ENCODE results near the gene C1orf87.

Gene C1orf87

GRCh38 chr1:59967141-59967697, 106.4 kb downstream of the C1orf87 start:
- Histone ChIP-seq H3K36me3 (ENCODE audit: control insufficient read depth in 4 of 4, insufficient read depth in 4 of 4, low read length in 3 of 4) (no peaks in the 10 kb centered on the region), H3K27ac (ENCODE audit: insufficient read depth in 1 of 2, low read depth in 1 of 2, low read length in 2 of 2, poor library complexity in 1 of 2, severe bottlenecking in 2 of 2) (no peak overlapping the region), H3K4me3 (ENCODE audit: control insufficient read depth in 1 of 7, extremely low read depth in 1 of 7, insufficient read depth in 4 of 7, low read depth in 2 of 7, low read length in 6 of 7) (no peak overlapping the region), H3K9me3 (ENCODE audit: control extremely low read depth in 1 of 5, control insufficient read depth in 4 of 5, insufficient read depth in 2 of 5, low read depth in 1 of 5, low read length in 4 of 5) (no peaks in the 10 kb centered on the region), H3K4me1 (ENCODE audit: control extremely low read depth in 1 of 4, control insufficient read depth in 4 of 4, insufficient read depth in 4 of 4, low read length in 3 of 4) (peaks cover 0 to 11% (median 5%) of the 10 kb centered on the region in 4 experiments), H3K27me3 (replicated peaks in 2 of 5; ENCODE audit: control insufficient read depth in 4 of 5, insufficient read depth in 5 of 5, low read length in 4 of 5) (no peaks in the 10 kb centered on the region)
- WGBS (ENCODE audit: insufficient coverage) = 37% methylated on average over 6 of the region's 6 CpGs
- peak; percentile 59 to 88 (median 78) for DNase-seq
- POLR2A ChIA-PET = no interaction called here
- CTCF ChIA-PET = interaction anchor here (0.6 to 2.6 kb wide), 5 partner anchors 10 to 21 kb away, joined by 3 to 7 read pairs (median 5); no protein-coding TSS in a partner anchor

- H3K27ac ChIP-seq (ENCODE audit: insufficient read depth in 1 of 2, low read depth in 1 of 2, low read length in 2 of 2, poor library complexity in 1 of 2, severe bottlenecking in 2 of 2) = no peak overlapping the region
- no peaks in the 10 kb centered on the region for H3K4me1 ChIP-seq (ENCODE audit: control extremely low read depth in 1 of 4, control insufficient read depth in 4 of 4, insufficient read depth in 4 of 4, low read length in 3 of 4)
- H3K36me3 ChIP-seq (ENCODE audit: control insufficient read depth in 4 of 4, insufficient read depth in 4 of 4, low read length in 3 of 4) = no peaks in the 10 kb centered on the region
- POLR2A ChIA-PET = no interaction called here
- CTCF ChIA-PET = interaction anchor here (1.0 to 2.3 kb wide), 2 partner anchors 9 to 72 kb away, joined by 3 to 16 read pairs; no protein-coding TSS in a partner anchor
- H3K27me3 ChIP-seq (replicated peaks in 2 of 5; ENCODE audit: control insufficient read depth in 4 of 5, insufficient read depth in 5 of 5, low read length in 4 of 5) = no peaks in the 10 kb centered on the region
- no peaks in the 10 kb centered on the region for H3K9me3 ChIP-seq (ENCODE audit: control extremely low read depth in 1 of 5, control insufficient read depth in 4 of 5, insufficient read depth in 2 of 5, low read depth in 1 of 5, low read length in 4 of 5)
- H3K4me3 ChIP-seq (ENCODE audit: control insufficient read depth in 1 of 7, extremely low read depth in 1 of 7, insufficient read depth in 4 of 7, low read depth in 2 of 7, low read length in 6 of 7) = no peak overlapping the region
- WGBS (ENCODE audit: insufficient coverage) = 100% methylated on average over 1 of the region's 2 CpGs
- DNase-seq = no peak
Observed at GRCh38 chr1:59952065-59952464, 121.5 kb downstream of the C1orf87 start.

- no peak overlapping the region for H3K27ac ChIP-seq (ENCODE audit: insufficient read depth in 1 of 2, low read depth in 1 of 2, low read length in 2 of 2, poor library complexity in 1 of 2, severe bottlenecking in 2 of 2)
- no peaks in the 10 kb centered on the region for H3K9me3 ChIP-seq (ENCODE audit: control extremely low read depth in 1 of 5, control insufficient read depth in 4 of 5, insufficient read depth in 2 of 5, low read depth in 1 of 5, low read length in 4 of 5)
- H3K27me3 ChIP-seq (replicated peaks in 2 of 5; ENCODE audit: control insufficient read depth in 4 of 5, insufficient read depth in 5 of 5, low read length in 4 of 5) = no peaks in the 10 kb centered on the region
- H3K4me3 ChIP-seq (ENCODE audit: control insufficient read depth in 1 of 7, extremely low read depth in 1 of 7, insufficient read depth in 4 of 7, low read depth in 2 of 7, low read length in 6 of 7) = no peak overlapping the region
- H3K36me3 ChIP-seq (ENCODE audit: control insufficient read depth in 4 of 4, insufficient read depth in 4 of 4, low read length in 3 of 4) = no peaks in the 10 kb centered on the region
- POLR2A ChIA-PET = no interaction called here
- H3K4me1 ChIP-seq (ENCODE audit: control extremely low read depth in 1 of 4, control insufficient read depth in 4 of 4, insufficient read depth in 4 of 4, low read length in 3 of 4) = no peaks in the 10 kb centered on the region
- no peak for DNase-seq
- CTCF ChIA-PET = interaction anchor here (0.9 to 1.5 kb wide), 7 partner anchors 10 to 170 kb away, joined by 3 to 7 read pairs (median 3); no protein-coding TSS in a partner anchor
Observed at GRCh38 chr1:59949648-59950047, 123.9 kb downstream of the C1orf87 start.

- DNase-seq = no peak
- Histone ChIP-seq H3K4me3 (ENCODE audit: control insufficient read depth in 1 of 7, extremely low read depth in 1 of 7, insufficient read depth in 4 of 7, low read depth in 2 of 7, low read length in 6 of 7) (no peak overlapping the region), H3K9me3 (ENCODE audit: control extremely low read depth in 1 of 5, control insufficient read depth in 4 of 5, insufficient read depth in 2 of 5, low read depth in 1 of 5, low read length in 4 of 5) (no peaks in the 10 kb centered on the region), H3K27me3 (replicated peaks in 2 of 5; ENCODE audit: control insufficient read depth in 4 of 5, insufficient read depth in 5 of 5, low read length in 4 of 5) (no peaks in the 10 kb centered on the region), H3K27ac (ENCODE audit: insufficient read depth in 1 of 2, low read depth in 1 of 2, low read length in 2 of 2, poor library complexity in 1 of 2, severe bottlenecking in 2 of 2) (no peak overlapping the region), H3K4me1 (ENCODE audit: control extremely low read depth in 1 of 4, control insufficient read depth in 4 of 4, insufficient read depth in 4 of 4, low read length in 3 of 4) (no peaks in the 10 kb centered on the region), H3K36me3 (ENCODE audit: control insufficient read depth in 4 of 4, insufficient read depth in 4 of 4, low read length in 3 of 4) (no peaks in the 10 kb centered on the region)
- CTCF ChIA-PET = interaction anchor here (0.8 to 1.5 kb wide), 2 partner anchors 16 to 70 kb away, joined by 3 to 4 read pairs; no protein-coding TSS in a partner anchor
- no CpG with 5 or more reads among the region's 1 CpG for WGBS (ENCODE audit: insufficient coverage)
- POLR2A ChIA-PET = no interaction called here
Observed at GRCh38 chr1:59948990-59949389, 124.6 kb downstream of the C1orf87 start.

- H3K27ac ChIP-seq (ENCODE audit: insufficient read depth in 1 of 2, low read depth in 1 of 2, low read length in 2 of 2, poor library complexity in 1 of 2, severe bottlenecking in 2 of 2) = no peak overlapping the region
- peak; percentile 50 to 78 (median 74) for DNase-seq
- 2% methylated on average over 4 of the region's 6 CpGs for WGBS (ENCODE audit: insufficient coverage)
- ChIA-PET CTCF (interaction anchor here (0.6 to 2.3 kb wide), 19 partner anchors 10 to 1905 kb away, joined by 3 to 20 read pairs (median 4); no protein-coding TSS in a partner anchor), POLR2A (no interaction called here)
- no peak overlapping the region for H3K4me3 ChIP-seq (ENCODE audit: control insufficient read depth in 1 of 7, extremely low read depth in 1 of 7, insufficient read depth in 4 of 7, low read depth in 2 of 7, low read length in 6 of 7)
- no peaks in the 10 kb centered on the region for H3K4me1 ChIP-seq (ENCODE audit: control extremely low read depth in 1 of 4, control insufficient read depth in 4 of 4, insufficient read depth in 4 of 4, low read length in 3 of 4)
- no peaks in the 10 kb centered on the region for H3K27me3 ChIP-seq (replicated peaks in 2 of 5; ENCODE audit: control insufficient read depth in 4 of 5, insufficient read depth in 5 of 5, low read length in 4 of 5)
- H3K9me3 ChIP-seq (ENCODE audit: control extremely low read depth in 1 of 5, control insufficient read depth in 4 of 5, insufficient read depth in 2 of 5, low read depth in 1 of 5, low read length in 4 of 5) = no peaks in the 10 kb centered on the region
- H3K36me3 ChIP-seq (ENCODE audit: control insufficient read depth in 4 of 4, insufficient read depth in 4 of 4, low read length in 3 of 4) = no peaks in the 10 kb centered on the region
Observed at GRCh38 chr1:59947047-59947938, 126.3 kb downstream of the C1orf87 start.

GRCh38 chr1:59945790-59946189, 127.8 kb downstream of the C1orf87 start:
- Histone ChIP-seq H3K27ac (ENCODE audit: insufficient read depth in 1 of 2, low read depth in 1 of 2, low read length in 2 of 2, poor library complexity in 1 of 2, severe bottlenecking in 2 of 2) (no peak overlapping the region), H3K4me1 (ENCODE audit: control extremely low read depth in 1 of 4, control insufficient read depth in 4 of 4, insufficient read depth in 4 of 4, low read length in 3 of 4) (no peaks in the 10 kb centered on the region), H3K9me3 (ENCODE audit: control extremely low read depth in 1 of 5, control insufficient read depth in 4 of 5, insufficient read depth in 2 of 5, low read depth in 1 of 5, low read length in 4 of 5) (no peaks in the 10 kb centered on the region), H3K4me3 (ENCODE audit: control insufficient read depth in 1 of 7, extremely low read depth in 1 of 7, insufficient read depth in 4 of 7, low read depth in 2 of 7, low read length in 6 of 7) (no peak overlapping the region), H3K36me3 (ENCODE audit: control insufficient read depth in 4 of 4, insufficient read depth in 4 of 4, low read length in 3 of 4) (no peaks in the 10 kb centered on the region), H3K27me3 (replicated peaks in 2 of 5; ENCODE audit: control insufficient read depth in 4 of 5, insufficient read depth in 5 of 5, low read length in 4 of 5) (no peaks in the 10 kb centered on the region)
- no peak for DNase-seq
- ChIA-PET POLR2A (no interaction called here), CTCF (interaction anchor here (1.3 to 2.3 kb wide), 2 partner anchors 21 to 65 kb away, joined by 6 to 15 read pairs; no protein-coding TSS in a partner anchor)
- WGBS (ENCODE audit: insufficient coverage) = 30% methylated on average over 1 of the region's 1 CpG
